Mononuclear cell (primary cell): Measurements from ENCODE around the gene CLEC2L. TPM values are rescaled to one million over a fixed set of nuclear protein-coding genes. Genes with fewer than 3 reads are reported as not detected.

Experiments used
- H3K27me3 ChIP-seq: 2 replicates; pipeline ENCODE4 v1.6.0; 2011; ENCODE audit warnings: low read length, control low read depth; ENCODE audit not compliant: insufficient read depth
- H3K4me1 ChIP-seq: 2 replicates; pipeline ENCODE4 v1.5.1; 2011; ENCODE audit warnings: mild to moderate bottlenecking, low read length, control low read depth; ENCODE audit not compliant: insufficient read depth
- H3K4me3 ChIP-seq: 2 replicates; pipeline ENCODE4 v1.5.1; 2011; ENCODE audit warnings: mild to moderate bottlenecking, low read length, moderate library complexity
- H3K9me3 ChIP-seq: 2 replicates; pipeline ENCODE4 v1.5.1; 2011; ENCODE audit warnings: low read depth, mild to moderate bottlenecking, control low read depth, low read length
- total RNA-seq: library from RNA; depleted of rRNA; stranded (reverse); fragments of >200 nt; gene quantifications from one replicate; pipeline ENCODE4 v1.2.3, GENCODE V29; 2012

The CLEC2L gene
- total RNA-seq, 1 donor = 0.52 TPM

- no peak overlapping the region for H3K4me3 ChIP-seq
- no peaks in the 10 kb centered on the region for H3K9me3 ChIP-seq
- H3K4me1 ChIP-seq = peaks cover 7% of the 10 kb centered on the region
- no peaks in the 10 kb centered on the region for H3K27me3 ChIP-seq
These were observed 68.2 kb downstream of the CLEC2L start for GRCh38 chr7:139591550-139592195.

GRCh38 chr7:139592801-139593461 lies 69.4 kb downstream of the CLEC2L start:
- peaks cover 7% of the 10 kb centered on the region for H3K4me1 ChIP-seq
- H3K4me3 ChIP-seq = no peak overlapping the region
- H3K27me3 ChIP-seq = no peaks in the 10 kb centered on the region
- H3K9me3 ChIP-seq = no peaks in the 10 kb centered on the region

- peaks cover under 1% of the 10 kb centered on the region for H3K4me1 ChIP-seq
- H3K9me3 ChIP-seq = no peaks in the 10 kb centered on the region
- H3K27me3 ChIP-seq = no peaks in the 10 kb centered on the region
- H3K4me3 ChIP-seq = no peak overlapping the region
These were observed 70.6 kb downstream of the CLEC2L start for GRCh38 chr7:139594090-139594489.

Other genes with a start within 250 kb of the CLEC2L start
- 2.2 TPM for gene FMC1, start 182.3 kb upstream of the CLEC2L start, total RNA-seq
- 105 TPM for gene LUC7L2, start 163.8 kb upstream of the CLEC2L start, total RNA-seq
- gene KLRG2, start 40.0 kb upstream of the CLEC2L start, total RNA-seq = not detected